HG02571 (cell line): ENCODE results near the gene SCYL1.

ENCODE experiments used
- ATAC-seq: cut with Tn5 transposase; IDR thresholded peaks from one replicate; pipeline ENCODE4 v1.9.1; 2021; ENCODE audit warnings: mild to moderate bottlenecking, moderate library complexity; ENCODE audit not compliant: unreplicated experiment

SCYL1 gene

GRCh38 chr11:65579291-65579690, 54.4 kb downstream of the SCYL1 start:
- no peak for ATAC-seq

GRCh38 chr11:65580031-65580692, 55.3 kb downstream of the SCYL1 start:
- ATAC-seq = no peak

- no peak for ATAC-seq
Observed at GRCh38 chr11:65580756-65581155, 55.9 kb downstream of the SCYL1 start.

- no peak for ATAC-seq
Observed at GRCh38 chr11:65581928-65582327, 57.0 kb downstream of the SCYL1 start.

GRCh38 chr11:65583589-65583988, 58.7 kb downstream of the SCYL1 start:
- ATAC-seq = no peak

GRCh38 chr11:65584106-65584505, 59.2 kb downstream of the SCYL1 start:
- ATAC-seq = no peak

- ATAC-seq = no peak
Observed at GRCh38 chr11:65584723-65585171, 59.9 kb downstream of the SCYL1 start.

- no peak for ATAC-seq
Observed at GRCh38 chr11:65585396-65586246, 60.7 kb downstream of the SCYL1 start.

GRCh38 chr11:65586247-65586630, 61.4 kb downstream of the SCYL1 start:
- no peak for ATAC-seq

- ATAC-seq = no peak
Observed at GRCh38 chr11:65586676-65587075, 61.8 kb downstream of the SCYL1 start.
